HG03457 (cell line): ENCODE data around the gene FTCD.
"Not testable (repeated sequence)": the region's sequence is repeated elsewhere in the genome, so short reads cannot be mapped to it uniquely, and the experiment has no call there.

Experiments
- ATAC-seq: cut with Tn5 transposase; IDR thresholded peaks from one replicate; pipeline ENCODE4 v1.9.1; 2021; ENCODE audit warnings: moderate number of reproducible peaks; ENCODE audit not compliant: unreplicated experiment

Gene FTCD

DNA sequence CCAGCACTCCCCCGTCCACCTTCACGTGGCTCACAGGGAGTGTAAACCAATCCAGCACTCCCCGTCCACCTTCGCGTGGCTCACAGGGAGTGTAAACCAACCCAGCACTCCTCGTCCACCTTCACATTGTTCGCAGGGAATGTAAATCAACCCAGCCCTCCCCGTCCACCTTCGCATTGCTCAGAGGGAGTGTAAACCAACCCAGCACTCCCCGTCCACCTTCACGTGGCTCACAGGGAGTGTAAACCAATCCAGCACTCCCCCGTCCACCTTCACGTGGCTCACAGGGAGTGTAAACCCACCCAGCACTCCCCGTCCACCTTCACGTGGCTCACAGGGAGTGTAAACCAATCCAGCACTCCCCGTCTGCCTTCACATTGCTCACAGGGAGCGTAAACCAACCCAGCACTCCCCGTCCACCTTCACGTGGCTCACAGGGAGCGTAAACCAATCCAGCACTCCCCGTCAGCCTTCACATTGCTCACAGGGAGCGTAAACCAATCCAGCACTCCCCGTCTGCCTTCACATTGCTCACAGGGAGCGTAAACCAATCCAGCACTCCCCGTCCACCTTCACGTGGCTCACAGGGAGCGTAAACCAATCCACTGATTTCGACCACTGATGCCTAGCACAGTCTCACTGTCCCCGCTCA is 14.9 kb downstream of the FTCD start:
- ATAC-seq, result not testable (repeated sequence)

DNA sequence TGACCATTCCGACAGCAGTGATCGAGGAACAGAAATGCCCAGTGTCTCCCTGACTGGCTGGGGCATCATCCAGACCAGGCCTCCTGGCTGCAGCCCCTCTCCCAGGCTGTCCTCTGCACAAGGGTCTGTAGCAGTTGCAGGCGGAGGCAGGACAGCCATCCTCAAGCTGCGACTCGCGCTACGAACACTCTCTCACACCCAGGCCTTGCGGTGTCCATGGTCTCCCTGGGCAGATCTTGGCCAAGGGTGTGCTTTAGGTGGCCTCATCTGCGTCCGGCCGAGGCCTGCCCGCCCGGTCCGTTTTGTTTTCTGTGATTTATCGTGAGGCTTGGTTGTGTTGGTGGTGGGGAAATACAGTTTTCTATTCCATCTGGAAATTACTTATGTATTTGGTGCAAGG is 15.7 kb downstream of the FTCD start:
- no peak for ATAC-seq

DNA sequence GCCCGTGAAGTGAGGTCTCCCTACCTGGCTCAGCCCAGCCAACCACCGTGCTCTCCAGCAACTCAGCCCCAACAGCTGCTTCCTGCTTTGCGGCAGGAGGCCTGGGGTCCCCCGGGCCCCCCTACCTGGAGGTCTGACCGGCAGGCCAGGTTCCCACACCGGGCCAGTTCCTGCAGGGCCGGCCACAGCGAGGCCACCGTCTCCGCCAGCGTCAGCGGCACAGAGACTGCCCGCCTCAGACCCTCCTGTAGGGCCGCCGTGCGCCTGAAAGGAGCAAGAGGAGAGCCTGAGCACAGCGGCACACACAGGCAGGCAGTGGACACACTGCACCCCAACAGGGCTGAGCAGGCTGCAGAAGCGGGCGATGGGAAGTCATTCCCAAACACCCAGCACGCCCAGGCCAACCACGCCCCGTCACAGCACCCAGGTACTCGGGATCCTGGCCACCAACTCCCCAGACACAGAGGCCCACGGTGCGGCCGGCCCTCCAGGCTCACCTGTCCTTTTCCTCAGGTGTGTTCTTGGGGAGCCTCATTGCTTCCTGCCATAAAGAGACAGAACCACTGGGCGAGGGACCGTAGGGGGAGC is 16.9 kb downstream of the FTCD start:
- ATAC-seq, result no peak

DNA sequence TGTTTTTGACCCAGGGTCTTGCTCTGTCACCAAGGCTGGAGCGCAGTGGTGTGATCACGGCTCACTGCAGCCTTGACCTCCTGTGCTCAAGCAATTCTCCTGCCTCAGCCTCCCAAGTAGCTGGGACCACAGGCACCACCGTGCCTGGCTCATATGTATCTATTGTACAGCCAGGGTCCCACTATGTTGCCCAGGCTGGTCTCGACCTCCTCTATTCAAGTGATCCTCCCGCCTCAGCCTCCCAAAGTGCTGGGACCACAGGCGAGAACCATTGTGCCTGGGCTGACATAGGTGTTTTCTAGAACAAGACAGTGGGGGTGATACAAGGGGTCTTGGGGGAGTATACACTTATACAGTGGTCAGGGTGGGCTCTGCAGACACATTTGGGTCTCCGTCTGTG is 17.5 kb downstream of the FTCD start:
- ATAC-seq, result no peak

DNA sequence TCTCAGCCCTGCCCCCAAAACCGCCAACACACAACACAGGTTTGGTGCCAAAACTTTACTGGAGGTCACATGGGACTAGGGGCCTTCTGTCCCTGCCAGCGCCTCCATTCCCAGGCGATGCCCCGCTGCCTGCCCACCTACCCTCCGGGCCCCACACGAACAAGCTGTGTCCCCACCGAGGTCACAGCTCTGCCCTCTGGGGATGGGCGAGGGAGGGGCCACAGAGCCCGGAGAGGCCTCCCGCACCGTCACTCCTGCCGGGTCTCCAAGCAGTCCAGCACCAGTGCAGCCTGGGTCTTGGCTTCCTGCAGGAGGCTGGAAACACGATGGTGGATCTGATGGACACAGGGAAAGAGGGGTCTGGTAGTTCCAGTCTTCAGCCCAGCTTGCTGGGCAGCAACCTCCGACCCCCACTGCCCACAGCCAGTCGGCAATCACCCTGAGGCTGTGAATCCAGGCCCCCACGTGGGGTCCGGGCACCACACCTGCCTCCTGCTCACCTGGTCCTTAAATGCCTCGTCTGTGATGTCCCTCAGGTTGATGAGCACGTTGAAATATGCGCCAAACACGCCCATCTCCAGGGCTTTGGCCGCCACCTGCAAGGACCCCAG is 18.5 kb downstream of the FTCD start:
- ATAC-seq, result no peak

DNA sequence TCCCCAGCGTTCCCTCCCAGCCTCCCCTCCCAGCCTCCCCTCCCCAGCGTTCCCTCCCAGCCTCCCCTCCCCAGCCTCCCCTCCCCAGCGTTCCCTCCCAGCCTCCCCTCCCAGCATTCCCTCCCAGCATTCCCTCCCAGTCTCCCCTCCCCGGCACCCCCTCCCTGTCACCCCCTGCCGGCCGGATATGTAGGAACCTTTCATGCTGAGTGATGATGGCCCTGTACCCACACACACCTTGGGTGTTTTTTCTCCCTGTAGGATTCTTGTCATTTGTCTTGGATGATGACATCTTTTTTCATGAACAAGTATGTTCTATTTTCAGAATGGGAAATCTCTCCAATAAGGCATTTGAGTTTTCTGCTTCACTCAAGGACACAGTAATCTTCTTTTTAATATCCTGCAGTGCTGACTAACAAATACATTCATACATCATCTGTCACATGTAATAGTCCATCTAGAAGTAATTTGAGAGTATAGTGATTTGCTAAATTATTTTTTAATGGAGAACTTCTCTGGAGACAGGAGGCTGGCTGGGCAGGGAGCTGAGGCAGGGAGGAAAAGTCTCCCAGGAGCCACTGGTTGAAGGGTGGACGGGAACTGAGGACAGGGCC is 19.5 kb downstream of the FTCD start:
- no peak for ATAC-seq

DNA sequence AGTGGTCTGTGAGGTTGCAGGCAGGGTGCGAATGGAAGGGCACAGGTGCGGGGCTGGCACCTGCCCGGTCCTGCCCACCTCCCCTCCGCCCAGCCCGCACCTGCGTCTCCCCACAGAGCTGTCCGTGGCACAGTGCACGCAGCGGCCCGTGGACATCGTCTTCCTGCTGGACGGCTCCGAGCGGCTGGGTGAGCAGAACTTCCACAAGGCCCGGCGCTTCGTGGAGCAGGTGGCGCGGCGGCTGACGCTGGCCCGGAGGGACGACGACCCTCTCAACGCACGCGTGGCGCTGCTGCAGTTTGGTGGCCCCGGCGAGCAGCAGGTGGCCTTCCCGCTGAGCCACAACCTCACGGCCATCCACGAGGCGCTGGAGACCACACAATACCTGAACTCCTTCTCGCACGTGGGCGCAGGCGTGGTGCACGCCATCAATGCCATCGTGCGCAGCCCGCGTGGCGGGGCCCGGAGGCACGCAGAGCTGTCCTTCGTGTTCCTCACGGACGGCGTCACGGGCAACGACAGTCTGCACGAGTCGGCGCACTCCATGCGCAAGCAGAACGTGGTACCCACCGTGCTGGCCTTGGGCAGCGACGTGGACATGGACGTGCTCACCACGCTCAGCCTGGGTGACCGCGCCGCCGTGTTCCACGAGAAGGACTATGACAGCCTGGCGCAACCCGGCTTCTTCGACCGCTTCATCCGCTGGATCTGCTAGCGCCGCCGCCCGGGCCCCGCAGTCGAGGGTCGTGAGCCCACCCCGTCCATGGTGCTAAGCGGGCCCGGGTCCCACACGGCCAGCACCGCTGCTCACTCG is 23.3 kb downstream of the FTCD start:
- ATAC-seq, result no peak

DNA sequence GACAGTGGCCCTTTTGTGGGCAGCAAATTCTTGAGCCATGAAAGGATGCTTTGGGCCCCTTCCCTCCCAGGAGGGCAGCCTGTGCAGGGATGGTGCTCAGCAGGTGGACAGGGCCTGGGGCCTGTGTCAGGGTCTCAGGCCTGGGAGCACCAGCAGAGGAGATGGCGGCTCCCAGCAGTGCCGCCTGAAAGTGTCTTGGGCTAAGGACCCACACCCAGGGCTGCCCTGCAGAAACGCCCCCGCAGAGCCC is 23.9 kb downstream of the FTCD start:
- no peak for ATAC-seq

DNA sequence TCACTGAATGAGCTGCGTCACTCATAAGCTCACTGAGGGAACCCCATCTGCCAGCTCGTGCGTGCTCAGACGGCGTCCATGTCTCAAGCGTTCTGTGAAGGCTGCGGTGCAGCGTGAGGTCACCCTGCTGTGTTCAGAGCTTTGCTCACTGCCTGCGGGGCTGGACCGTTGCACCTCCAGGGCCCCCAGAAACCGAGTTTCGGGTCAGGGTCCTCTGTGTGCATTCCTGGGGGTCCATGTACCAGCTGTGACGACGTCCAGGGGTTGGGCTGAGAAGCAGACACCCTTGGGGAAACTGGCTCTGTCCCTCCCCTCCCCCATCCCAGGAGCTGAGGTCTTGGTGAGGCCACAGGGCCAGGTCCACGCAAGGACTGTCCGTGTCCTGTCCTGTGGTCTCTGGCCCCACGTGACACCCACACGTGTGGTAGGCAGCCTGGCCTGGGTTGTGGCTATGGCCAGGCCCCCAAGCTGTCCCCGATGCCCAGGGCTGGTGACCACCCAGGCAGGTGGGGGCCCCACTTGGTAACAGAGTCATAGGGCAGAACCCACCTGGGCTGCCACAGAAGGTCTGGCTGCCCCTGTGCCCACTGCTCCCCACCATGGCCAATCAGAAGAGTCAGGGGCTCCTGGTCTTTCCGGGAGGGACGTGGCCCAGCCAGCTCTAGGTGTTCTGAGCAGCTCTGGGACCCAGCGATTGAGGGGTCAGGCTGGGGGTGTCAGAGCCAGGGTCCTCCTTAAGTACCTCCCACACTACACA is 24.4 kb downstream of the FTCD start:
- no peak for ATAC-seq

DNA sequence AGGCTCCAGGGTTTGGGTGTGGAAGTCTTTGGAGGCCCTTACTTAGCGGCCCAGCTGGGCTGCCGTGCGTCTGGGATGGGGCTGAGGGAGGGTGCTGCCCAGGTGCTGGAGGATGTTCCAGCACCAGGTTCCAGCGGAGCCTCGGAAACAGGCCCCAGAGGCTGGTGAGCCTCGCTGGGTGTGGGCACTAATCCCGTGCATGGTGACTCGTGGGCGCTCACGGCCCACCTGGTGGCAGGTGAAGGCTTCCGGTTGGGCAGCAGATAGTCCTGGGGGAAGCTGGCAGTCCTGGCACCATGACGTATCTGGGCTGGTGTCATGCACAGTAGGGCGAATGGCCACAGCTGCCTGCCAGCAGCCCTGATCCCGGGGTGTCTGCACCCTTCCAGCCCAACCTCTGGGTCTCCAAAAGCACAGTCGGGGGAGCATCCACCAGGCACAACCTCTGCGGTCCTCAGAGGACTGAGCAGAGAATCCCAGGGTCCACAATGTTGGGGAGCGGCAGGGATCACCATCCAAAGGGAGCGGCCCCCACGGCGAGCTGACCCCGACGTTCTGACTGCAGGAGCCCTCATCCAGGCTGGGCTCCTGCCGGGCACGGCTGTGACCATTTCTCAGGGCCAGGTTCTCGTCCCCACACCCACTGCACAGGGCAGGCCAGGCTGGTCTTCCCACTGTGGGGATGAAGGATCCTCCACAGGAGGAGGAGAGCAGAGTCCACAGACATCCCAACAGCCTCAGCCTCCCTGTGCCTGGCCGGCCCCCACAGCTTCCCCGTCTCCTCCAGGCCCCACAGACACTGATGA is 25.3 kb downstream of the FTCD start:
- ATAC-seq, result no peak

DNA sequence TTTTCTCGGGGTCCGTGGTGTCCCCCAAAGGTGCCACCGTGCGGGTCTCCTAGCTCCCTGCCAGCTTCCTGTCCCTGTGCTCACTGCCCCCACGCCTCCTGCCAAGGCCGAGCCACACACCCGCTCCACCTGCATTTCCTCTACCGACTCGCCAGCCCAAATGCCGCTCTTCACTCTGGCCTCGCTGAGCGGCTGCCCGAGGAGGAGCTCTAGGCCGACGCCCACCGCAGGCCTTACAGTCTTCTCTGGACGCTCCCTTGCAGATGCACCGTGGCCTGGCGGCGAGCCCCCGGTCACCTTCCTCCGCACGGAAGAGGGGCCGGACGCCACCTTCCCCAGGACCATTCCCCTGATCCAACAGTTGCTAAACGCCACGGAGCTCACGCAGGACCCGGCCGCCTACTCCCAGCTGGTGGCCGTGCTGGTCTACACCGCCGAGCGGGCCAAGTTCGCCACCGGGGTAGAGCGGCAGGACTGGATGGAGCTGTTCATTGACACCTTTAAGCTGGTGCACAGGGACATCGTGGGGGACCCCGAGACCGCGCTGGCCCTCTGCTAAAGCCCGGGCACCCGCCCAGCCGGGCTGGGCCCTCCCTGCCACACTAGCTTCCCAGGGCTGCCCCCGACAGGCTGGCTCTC is 26.3 kb downstream of the FTCD start:
- no peak for ATAC-seq

DNA sequence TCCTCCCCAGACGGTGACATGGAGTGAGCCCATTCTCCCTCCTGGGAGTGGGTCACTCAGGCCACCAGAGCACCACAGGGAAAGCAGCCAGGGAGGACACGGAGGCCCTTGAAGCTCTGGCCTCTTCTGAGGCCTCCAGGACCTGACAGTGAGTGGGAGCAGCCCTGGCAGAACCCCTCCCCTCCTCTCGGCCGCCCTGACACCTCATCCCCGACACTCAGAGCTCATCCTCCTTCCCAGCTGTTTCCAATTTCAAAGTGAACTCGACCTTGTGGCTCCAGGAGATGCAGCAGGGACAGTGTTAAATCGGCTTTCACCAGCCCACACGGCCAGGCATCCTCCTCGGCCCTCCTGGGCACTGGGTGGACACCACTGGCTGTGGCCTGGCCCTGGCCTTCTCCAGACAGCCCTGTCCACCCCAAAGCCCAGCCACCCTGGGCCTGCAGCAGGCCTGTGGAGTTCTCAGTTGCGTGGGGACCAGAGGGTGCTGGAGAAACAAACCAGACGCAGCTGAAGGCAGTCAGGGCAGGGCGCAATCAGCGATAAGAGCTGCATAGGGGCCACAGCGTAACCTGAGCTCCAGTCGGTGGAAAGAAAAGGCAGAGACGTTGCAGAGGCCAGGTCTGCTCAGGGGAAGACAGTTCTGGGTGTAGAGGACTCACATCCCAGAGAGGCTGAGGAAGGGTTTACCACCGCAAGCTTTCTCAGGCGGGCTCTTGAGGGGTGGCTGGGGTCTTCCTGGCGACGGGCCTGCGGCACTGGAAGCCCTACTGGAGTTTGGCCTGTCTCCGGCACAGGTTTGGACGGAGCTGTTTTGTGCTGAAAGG is 27.1 kb downstream of the FTCD start:
- ATAC-seq, result no peak

DNA sequence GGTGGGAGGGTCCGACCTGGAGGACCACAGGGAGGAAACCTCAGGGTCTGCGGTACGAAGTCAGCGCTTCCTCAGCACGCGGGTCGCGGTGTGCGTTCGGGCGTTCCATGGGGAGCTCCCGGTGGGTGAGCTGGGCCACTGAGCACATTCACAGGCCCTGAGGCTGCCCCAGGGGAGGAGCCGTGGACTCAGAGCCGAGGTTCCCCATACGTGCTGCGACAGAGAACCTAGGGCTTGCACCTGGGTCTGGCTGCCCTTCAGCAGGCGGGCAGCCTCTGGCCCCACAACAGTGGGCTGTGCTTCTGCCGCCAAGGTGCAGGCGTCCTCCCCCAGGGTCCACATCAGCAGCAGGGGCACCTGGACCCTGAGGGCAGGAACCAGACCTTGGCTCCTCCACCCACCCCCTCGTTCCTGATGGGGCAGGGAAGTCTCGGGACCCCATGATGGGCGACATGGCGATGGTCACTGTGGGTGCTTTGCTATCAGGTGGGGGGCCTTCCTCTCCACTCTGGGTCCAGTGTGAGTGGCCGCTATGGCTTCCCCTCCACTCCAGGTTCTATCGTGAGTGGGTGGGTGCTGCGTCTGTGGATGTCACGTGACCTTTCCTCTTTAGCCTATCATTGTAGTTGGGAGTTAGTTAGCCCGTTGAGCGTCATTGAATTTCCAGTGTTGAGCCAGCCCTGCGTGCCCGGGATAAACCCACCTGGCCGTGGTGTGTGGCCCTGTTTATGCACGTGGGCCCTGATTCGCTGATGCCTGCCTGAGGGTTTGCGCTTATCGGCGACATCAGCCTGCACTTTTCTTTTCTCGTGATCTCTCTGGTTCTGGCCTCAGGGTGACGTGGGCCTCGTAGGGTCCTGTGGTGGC is 27.9 kb downstream of the FTCD start:
- no peak for ATAC-seq

DNA sequence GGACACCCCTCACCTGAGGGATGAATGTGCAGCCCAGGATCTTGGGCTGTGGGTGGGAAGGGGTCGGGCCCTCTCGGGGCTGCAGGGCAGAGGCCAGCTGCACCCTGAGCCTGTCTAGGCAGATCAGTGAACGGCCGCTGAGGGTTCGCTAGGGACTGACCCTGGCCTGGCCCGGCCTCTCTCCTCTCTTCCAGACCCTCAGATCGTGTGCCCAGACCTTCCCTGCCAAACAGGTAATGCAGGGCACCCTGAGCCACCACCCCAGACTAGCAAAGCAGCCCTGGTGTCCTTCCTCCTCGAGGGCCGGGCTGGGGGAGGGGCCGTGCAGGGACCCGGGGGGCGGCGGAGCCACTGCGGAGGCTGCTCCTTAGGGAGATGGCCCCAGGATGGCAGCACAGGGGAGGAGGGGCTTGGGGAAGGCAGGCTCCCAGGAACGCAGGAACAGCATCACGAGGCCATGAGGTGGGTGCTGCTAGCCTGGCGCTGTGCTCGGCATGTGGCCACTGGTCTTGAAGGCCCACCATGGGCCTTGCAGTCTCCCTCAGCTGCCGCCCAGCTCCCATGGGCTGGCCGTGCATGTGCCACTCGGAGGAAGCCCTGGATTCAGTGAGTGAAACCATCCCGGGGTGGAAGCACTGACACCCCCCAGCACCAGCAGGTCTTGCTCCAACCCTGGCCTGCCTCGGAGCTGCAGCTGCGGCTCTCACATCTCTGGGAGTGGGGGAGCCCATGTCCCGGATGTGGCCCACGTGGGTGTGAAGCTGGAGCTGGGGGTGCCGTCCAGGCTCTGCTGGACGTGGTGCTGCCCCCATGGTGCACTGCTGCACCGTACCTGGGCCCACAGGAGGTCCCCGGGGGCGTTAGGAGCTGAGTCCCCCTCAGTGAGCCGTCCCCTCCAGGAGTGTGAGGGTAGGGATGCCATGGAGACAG is 28.8 kb downstream of the FTCD start:
- no peak for ATAC-seq

DNA sequence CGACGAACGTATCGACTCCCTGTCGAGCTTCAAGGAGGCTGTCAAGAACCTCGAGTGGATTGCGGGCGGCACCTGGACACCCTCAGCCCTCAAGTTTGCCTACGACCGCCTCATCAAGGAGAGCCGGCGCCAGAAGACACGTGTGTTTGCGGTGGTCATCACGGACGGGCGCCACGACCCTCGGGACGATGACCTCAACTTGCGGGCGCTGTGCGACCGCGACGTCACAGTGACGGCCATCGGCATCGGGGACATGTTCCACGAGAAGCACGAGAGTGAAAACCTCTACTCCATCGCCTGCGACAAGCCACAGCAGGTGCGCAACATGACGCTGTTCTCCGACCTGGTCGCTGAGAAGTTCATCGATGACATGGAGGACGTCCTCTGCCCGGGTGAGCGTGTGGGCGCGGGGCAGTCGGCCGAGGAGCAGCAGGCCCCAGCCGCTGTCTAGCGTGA is 29.5 kb downstream of the FTCD start:
- no peak for ATAC-seq

DNA sequence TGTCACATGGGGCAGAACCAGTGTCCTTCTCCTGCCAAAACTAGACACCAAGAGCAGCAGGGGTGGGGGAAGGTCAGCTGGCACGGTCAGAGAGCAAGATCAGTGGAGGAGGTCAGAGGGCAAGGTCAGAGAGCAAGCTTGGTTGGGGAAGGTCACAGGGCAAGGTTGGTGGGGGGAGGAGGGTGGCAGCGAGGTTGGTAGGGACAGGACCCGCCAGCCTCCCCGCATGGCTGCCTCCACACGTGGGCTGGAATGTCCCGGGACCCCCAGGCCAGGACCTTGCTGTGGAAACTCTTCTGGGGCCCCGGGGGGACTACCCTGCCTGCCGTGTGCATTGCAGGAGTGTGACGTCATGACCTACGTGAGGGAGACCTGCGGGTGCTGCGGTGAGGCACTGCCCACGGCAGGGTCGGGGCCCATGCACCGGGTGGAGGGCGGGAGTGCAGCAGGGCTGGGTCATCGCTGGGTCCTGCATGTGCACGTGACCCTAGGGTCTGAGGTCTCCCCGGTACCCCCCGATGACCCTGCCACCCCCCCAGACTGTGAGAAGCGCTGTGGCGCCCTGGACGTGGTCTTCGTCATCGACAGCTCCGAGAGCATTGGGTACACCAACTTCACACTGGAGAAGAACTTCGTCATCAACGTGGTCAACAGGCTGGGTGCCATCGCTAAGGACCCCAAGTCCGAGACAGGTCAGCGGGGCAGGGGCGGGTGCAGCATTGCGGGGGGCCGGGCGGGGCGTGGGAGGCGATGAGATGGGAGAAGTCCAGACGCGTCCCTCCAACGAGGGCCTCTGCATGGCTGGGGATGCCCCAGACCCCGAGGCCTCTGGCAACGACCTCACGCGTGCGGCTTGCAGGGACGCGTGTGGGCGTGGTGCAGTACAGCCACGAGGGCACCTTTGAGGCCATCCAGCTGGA is 30.2 kb downstream of the FTCD start:
- ATAC-seq, result no peak
